Peyer's patch (tissue), 4 donors: Measurements from ENCODE around the gene CTBP1. TPM values are rescaled to one million over a fixed set of nuclear protein-coding genes. Genes with fewer than 3 reads are reported as not detected.

Source experiments
- DNase-seq, 3 donors: peaks; one replicate each; pipeline ENCODE4 v3.0.0-alpha.2; 2017 to 2019
- H3K27ac ChIP-seq, 4 donors: fragments of 200-600 bp; sonication (generic); one replicate each; pipeline ENCODE4 v1.5.1; 2016 to 2019
- H3K27me3 ChIP-seq, 2 donors: fragments of 200-600 bp; sonication (generic); one replicate each; pipeline ENCODE4 v1.5.1; 2019
- H3K36me3 ChIP-seq, 3 donors: fragments of 200-600 bp; sonication (generic); one replicate each; pipeline ENCODE4 v1.5.1; 2016 to 2019
- H3K4me1 ChIP-seq, 4 donors: fragments of 200-600 bp; sonication (generic); one replicate each; pipeline ENCODE4 v1.5.1; 2016 to 2019
- H3K4me3 ChIP-seq, 4 donors: fragments of 200-600 bp; sonication (generic); 1 replicate in 3 of 4; 2 replicates in 1 of 4; pipeline ENCODE4 v1.5.1; 2016 to 2019; ENCODE audit warnings: mild to moderate bottlenecking in 1 of 4
- H3K9me3 ChIP-seq, 4 donors: fragments of 200-600 bp; sonication (generic); one replicate each; pipeline ENCODE4 v1.5.1; 2016 to 2019; ENCODE audit warnings: mild to moderate bottlenecking in 1 of 4
- POLR2A ChIP-seq, 2 donors: fragments of 450-650 bp; IDR thresholded peaks; one replicate each; pipeline ENCODE4 v1.5.1; 2017; ENCODE audit warnings: antibody characterized with exemption in 2 of 2, mild to moderate bottlenecking in 2 of 2, moderate library complexity in 2 of 2
- total RNA-seq, 4 donors: library from RNA; depleted of rRNA; stranded (reverse); fragments of >200 nt; gene quantifications; one replicate each; pipeline ENCODE4 v1.1.0, GENCODE V29; 2016
- TF ChIP-seq, protein P1 (sequence below), 6 experiments: fragments of 450-650 bp in 4 of 6; fragments of 200-600 bp in 2 of 6; sonication (generic) in 1 of 6; IDR thresholded peaks; one replicate each; pipeline ENCODE4 v1.5.1; 2017 to 2019; ENCODE audit warnings: antibody characterized with exemption in 6 of 6, mild to moderate bottlenecking in 3 of 6, moderate library complexity in 1 of 6

Gene CTBP1
- total RNA-seq, 4 donors from 2014 or later: 245 to 371 (median 288) TPM

DNA sequence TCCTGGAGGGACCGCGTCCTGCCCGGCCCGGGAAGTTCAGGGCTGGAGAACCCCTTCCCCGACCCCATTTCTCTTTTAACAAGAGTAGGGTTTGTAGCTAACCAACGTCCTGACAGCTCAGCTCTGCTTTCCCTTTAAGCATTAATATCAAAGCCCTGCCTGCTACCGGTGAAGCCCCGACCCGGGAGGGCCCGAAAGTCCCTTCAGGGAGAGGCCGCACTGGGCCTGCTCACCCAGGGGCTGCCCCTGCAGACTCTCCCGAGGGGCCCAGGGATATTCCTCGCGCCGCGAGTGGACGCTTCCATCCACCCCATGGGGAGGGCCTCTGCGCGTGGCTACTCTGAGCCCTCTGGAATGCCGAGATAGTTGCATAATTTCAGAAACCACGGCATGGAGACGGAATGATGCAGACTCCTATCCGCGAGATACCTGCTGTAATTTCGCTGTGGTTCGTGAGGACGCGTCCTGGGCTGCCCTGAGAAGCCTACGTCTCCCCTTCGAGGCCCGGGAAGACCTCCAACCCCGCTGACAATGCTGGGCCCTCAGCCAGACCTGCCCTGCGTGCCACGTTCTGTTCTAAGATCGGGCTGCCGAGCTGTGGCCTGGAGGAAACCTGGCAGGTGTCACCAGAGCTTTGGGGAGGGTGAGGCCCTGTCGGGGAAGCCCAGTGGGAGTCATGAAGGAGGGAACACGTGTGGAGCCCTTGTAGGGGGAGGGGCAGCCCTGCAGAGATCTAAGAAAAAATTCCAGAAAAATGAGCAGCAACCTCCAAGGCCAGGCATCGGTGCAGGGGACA, 999 bp upstream of the CTBP1 start:
- H3K36me3 ChIP-seq: peaks cover 0 to 6% (median 0%) of the 10 kb centered on the region in 3 donors

DNA sequence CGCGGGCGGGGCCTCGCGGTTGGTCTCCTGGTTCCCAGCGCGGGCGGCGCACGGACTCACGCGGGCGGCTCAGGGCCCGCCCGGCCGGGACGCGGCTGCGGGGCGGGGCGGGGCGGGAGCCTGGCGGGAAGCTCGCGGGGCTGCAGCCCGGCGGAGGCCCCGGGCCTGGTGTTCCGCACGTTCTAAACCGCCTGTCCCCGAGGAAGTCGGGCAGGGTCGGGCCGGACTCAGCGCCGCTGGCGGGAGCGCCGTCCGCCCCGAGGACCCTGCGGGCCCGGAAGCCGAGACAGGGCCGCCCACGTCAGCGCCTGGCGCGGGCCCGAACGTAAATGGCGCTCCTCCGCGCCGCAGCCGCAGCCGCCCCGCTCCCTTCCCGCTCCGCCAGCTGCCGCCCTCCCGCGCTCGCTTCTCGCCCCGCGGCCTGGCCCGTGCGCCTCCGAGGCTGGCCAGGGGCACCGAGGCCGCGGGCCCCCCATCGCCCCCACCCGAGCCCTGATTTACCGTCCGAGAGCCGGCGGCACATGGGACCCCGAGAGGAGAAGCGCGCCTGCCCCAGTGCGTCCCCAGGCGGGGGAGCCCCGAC, 309 bp upstream of the CTBP1 start:
- peaks cover 8 to 47% (median 34%) of the 10 kb centered on the region in 4 donors for H3K4me1 ChIP-seq
- H3K27me3 ChIP-seq: no peaks in the 10 kb centered on the region
- H3K27ac ChIP-seq: peak overlapping the region; percentile 96 to 100 (median 98)
- peaks cover 0 to 6% (median 0%) of the 10 kb centered on the region in 3 donors for H3K36me3 ChIP-seq
- DNase-seq: peak; percentile 84 to 94 (median 92)
- peak overlapping the region; percentile 42 to 100 (median 75) for H3K4me3 ChIP-seq
- TF ChIP-seq, protein P1, sequence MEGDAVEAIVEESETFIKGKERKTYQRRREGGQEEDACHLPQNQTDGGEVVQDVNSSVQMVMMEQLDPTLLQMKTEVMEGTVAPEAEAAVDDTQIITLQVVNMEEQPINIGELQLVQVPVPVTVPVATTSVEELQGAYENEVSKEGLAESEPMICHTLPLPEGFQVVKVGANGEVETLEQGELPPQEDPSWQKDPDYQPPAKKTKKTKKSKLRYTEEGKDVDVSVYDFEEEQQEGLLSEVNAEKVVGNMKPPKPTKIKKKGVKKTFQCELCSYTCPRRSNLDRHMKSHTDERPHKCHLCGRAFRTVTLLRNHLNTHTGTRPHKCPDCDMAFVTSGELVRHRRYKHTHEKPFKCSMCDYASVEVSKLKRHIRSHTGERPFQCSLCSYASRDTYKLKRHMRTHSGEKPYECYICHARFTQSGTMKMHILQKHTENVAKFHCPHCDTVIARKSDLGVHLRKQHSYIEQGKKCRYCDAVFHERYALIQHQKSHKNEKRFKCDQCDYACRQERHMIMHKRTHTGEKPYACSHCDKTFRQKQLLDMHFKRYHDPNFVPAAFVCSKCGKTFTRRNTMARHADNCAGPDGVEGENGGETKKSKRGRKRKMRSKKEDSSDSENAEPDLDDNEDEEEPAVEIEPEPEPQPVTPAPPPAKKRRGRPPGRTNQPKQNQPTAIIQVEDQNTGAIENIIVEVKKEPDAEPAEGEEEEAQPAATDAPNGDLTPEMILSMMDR (IDR thresholded peaks at IDR 0.05): no peak
- peak in 1 of 2 donors; percentile 71 for TF ChIP-seq POLR2A (IDR thresholded peaks at IDR 0.05)
- H3K9me3 ChIP-seq: no peaks in the 10 kb centered on the region

More for the DNA sequence above, 999 bp upstream of the CTBP1 start:
- H3K27ac ChIP-seq: peak overlapping the region; percentile 96 to 100 (median 98)
- DNase-seq: peak in 2 of 3 donors; percentile 56 to 61
- no peaks in the 10 kb centered on the region for H3K9me3 ChIP-seq
- no peaks in the 10 kb centered on the region for H3K27me3 ChIP-seq
- H3K4me1 ChIP-seq: peaks cover 8 to 41% (median 28%) of the 10 kb centered on the region in 4 donors
- TF ChIP-seq POLR2A (IDR thresholded peaks at IDR 0.05): no peak
- TF ChIP-seq, protein P1 (IDR thresholded peaks at IDR 0.05): no peak
- H3K4me3 ChIP-seq: peak overlapping the region; percentile 42 to 100 (median 75)

DNA sequence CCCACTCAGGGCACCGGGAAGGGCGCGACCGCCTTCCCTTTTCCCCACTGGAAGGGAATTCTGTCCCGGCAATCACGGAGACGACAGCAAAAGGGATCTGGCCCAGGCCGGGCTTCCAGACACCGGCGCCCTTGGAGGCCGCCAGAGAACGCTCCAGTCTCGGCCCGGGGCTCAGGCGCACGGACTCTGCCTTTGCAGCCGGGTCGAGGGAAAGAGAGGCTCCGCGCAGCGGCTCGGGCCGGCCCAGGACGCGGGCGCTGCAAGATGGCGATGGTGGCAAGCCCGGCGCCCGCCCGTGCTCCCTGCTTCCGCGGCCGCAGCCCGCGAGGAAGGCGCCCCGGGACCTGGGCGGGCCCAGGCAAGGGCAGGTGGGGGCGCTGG, 1.1 kb downstream of the CTBP1 start:
- no peaks in the 10 kb centered on the region for H3K9me3 ChIP-seq
- peak overlapping the region; percentile 91 to 100 (median 92) for H3K4me3 ChIP-seq
- DNase-seq: no peak
- peaks cover 0 to 6% (median 0%) of the 10 kb centered on the region in 3 donors for H3K36me3 ChIP-seq
- H3K27me3 ChIP-seq: no peaks in the 10 kb centered on the region
- TF ChIP-seq, protein P1 (IDR thresholded peaks at IDR 0.05): no peak
- no peak for TF ChIP-seq POLR2A (IDR thresholded peaks at IDR 0.05)
- peaks cover 8 to 60% (median 45%) of the 10 kb centered on the region in 4 donors for H3K4me1 ChIP-seq
- H3K27ac ChIP-seq: peak overlapping the region; percentile 96 to 100 (median 98)

DNA sequence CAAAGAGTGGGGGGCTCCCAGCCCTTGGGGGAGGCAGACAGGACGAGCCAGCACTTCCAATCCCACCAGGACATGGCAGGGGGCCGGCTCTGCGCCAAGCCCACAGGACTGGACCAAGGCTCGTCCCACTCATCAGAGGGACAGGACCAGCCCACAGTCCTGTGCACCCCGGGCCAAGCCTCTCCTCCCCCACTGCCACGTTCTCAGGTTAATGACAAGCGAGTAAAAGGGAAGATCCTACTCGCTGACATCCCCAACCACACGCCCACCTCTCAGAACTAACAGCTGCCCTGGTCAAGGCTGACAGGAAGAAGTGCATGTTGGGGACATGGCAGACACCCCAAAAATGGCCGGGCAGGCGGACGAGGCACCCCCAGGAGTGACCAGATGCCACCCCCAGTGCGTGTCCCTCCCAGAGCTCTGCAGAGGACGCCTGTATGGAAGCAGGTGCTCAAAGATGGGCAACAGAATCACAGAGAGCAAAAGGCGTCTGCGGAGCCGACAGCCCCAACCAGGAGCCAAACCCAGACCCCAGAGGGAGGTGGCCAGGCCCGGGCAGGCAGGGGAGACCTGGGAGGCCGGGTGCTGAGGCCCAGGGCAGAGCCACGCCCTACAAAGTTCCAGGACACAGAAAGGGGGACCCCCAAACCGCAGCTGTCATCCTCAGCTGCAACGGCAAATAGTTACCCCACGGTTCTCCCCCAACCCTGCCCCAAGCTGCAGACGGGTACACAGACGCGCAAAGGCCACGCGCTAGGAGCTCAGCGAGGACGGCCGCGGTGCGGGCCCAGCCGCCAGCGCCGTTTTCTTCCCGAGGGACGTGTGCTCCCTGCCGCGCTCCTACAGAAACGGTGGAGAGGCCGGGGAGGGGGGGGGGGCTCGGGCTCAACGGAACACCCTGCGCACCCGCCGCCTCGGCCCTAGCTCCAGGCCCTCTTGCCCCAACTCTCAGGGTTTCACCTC, 1.7 kb downstream of the CTBP1 start:
- Histone ChIP-seq H3K9me3 (no peaks in the 10 kb centered on the region), H3K4me3 (peak overlapping the region; percentile 91 to 100 (median 92)), H3K4me1 (peaks cover 15 to 67% (median 46%) of the 10 kb centered on the region in 4 donors), H3K27ac (peak overlapping the region; percentile 96 to 100 (median 98)), H3K27me3 (no peaks in the 10 kb centered on the region), H3K36me3 (peaks cover 0 to 6% (median 0%) of the 10 kb centered on the region in 3 donors)
- TF ChIP-seq, protein P1 (IDR thresholded peaks at IDR 0.05): no peak
- no peak for TF ChIP-seq POLR2A (IDR thresholded peaks at IDR 0.05)
- DNase-seq: peak in 2 of 3 donors; percentile 50 to 56
